ENCODE results near the gene SDK1. TPM values are rescaled to one million over a fixed set of nuclear protein-coding genes. Genes with fewer than 3 reads are reported as not detected.

Gene SDK1
- total and polyA plus RNA-seq, 10 of the 15 experiments (the other 5 are each of a cell fraction or from before 2014, with no cell fraction given): 0.14 to 0.33 TPM; not detected in 8

DNA sequence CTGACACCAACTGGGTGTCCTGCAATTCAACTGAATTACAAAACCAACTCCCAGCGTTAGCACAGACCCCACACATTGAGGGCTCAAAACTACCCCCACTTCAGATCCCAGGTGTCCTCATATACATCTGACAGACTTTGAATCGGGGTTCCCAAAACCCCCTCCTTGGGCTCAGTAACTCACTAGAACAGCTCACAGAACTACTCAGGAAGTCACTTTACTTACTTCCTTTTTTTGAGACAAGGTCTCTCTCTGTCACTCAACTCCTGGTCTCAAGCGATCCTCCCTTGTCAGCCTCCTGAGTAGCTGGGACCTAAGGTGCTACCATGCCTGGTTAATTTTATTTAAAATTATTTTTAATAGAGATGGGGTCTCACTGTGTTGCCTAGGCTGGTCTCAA is 456.0 kb downstream of the SDK1 start (continued):
- TF ChIP-seq, protein P1, sequence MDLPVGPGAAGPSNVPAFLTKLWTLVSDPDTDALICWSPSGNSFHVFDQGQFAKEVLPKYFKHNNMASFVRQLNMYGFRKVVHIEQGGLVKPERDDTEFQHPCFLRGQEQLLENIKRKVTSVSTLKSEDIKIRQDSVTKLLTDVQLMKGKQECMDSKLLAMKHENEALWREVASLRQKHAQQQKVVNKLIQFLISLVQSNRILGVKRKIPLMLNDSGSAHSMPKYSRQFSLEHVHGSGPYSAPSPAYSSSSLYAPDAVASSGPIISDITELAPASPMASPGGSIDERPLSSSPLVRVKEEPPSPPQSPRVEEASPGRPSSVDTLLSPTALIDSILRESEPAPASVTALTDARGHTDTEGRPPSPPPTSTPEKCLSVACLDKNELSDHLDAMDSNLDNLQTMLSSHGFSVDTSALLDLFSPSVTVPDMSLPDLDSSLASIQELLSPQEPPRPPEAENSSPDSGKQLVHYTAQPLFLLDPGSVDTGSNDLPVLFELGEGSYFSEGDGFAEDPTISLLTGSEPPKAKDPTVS (IDR thresholded peaks at IDR 0.05; ENCODE audit: low read depth, low read length): no peak
- TF ChIP-seq EGR1 (IDR thresholded peaks at IDR 0.05; ENCODE audit: borderline replicate concordance in 1 of 2, low read depth in 2 of 2, low read length in 2 of 2) (no peak), IKZF1 (conservative IDR thresholded peaks at IDR 0.05) (no peak)

DNA sequence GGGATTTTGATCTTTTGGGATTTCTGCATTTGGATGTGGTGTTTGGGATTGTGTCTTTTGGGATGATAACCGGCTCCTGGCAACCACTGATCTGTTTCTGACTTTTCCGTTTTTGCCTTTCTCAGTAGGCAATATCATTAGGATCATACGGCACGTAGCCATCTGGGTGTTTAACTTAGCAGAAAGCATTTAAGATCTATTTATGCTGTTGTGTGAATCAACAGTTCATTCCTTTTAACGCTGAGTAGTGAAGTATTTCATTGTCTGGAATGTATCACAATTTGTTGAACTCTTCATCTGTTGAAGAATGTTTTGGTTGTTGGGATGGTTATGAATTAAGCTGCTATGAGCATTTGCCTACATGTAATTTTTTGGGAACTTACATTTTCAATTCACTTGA is 459.6 kb downstream of the SDK1 start:
- H3K36me3 ChIP-seq (ENCODE audit: control insufficient read depth in 2 of 2, insufficient read depth in 2 of 2, low read length in 1 of 2): no peaks in the 10 kb centered on the region
- no peak overlapping the region for H3K27ac ChIP-seq (ENCODE audit: control insufficient read depth, insufficient read depth)
- ChIA-PET POLR2A (interaction anchor here (0.7 kb wide), 1 partner anchor 37 kb away, joined by 3 read pairs; no protein-coding TSS in a partner anchor), RAD21 (ENCODE audit: unreplicated experiment) (no interaction called here), SMC1A (ENCODE audit: uncharacterized antibody, unreplicated experiment) (no interaction called here), CTCF (interaction anchor here (0.6 kb wide), 1 partner anchor 20 kb away, joined by 3 read pairs; no protein-coding TSS in a partner anchor)
- 7% methylated on average over 5 of the region's 5 CpGs for WGBS (ENCODE audit: insufficient coverage, insufficient replicate concordance, low lambda C conversion rate, missing lambda C conversion rate)
- no peaks in the 10 kb centered on the region for H4K20me1 ChIP-seq (ENCODE audit: control insufficient read depth, insufficient read depth)
- no peak for ATAC-seq
- no peak for FAIRE-seq
- intact Hi-C loops (cut with micrococcal nuclease; ENCODE audit: unreplicated experiment) (no loop called here), in situ Hi-C loops (cut with MboI) (no loop called here)
- no peak for DNase-seq (ENCODE audit: low read depth, low spot score)
- no peak overlapping the region for H2AFZ ChIP-seq (ENCODE audit: control insufficient read depth, low read depth, low read length)
- H3K9ac ChIP-seq (ENCODE audit: control insufficient read depth, insufficient read depth, low read length): no peak overlapping the region
- no peaks in the 10 kb centered on the region; the same call in 2 of the 3 replicates for H3K9me3 ChIP-seq (replicated peaks; ENCODE audit: control insufficient read depth, insufficient read depth, low read length)
- no TSS peak for BruUV-seq (replicated peaks)
- H3K4me2 ChIP-seq (ENCODE audit: control insufficient read depth, insufficient read depth): no peak overlapping the region
- no peaks in the 10 kb centered on the region for H3K79me2 ChIP-seq (ENCODE audit: control insufficient read depth, insufficient read depth, low read length)
- H3K27me3 ChIP-seq (replicated peaks in 1 of 2; ENCODE audit: control insufficient read depth in 2 of 2, insufficient read depth in 2 of 2, low read length in 1 of 2): no peaks in the 10 kb centered on the region; a peak in 1 of 4 replicates
- H3K4me1 ChIP-seq (ENCODE audit: control insufficient read depth, insufficient read depth, low read length): no peaks in the 10 kb centered on the region
- no peak overlapping the region for H3K4me3 ChIP-seq
- no peak for TF ChIP-seq ASH2L (IDR thresholded peaks at IDR 0.05; ENCODE audit: borderline replicate concordance, low read depth)
- no peak for TF ChIP-seq ETV6 (conservative IDR thresholded peaks at IDR 0.05 in 1 of 2, IDR thresholded peaks at IDR 0.05 in 1 of 2; ENCODE audit: borderline replicate concordance in 1 of 2, low read depth in 1 of 2)
- TF ChIP-seq JUND (IDR thresholded peaks at IDR 0.05; ENCODE audit: low read depth, low read length): no peak
- no peak for TF ChIP-seq IKZF1 (conservative IDR thresholded peaks at IDR 0.05)
- TF ChIP-seq, protein P2, sequence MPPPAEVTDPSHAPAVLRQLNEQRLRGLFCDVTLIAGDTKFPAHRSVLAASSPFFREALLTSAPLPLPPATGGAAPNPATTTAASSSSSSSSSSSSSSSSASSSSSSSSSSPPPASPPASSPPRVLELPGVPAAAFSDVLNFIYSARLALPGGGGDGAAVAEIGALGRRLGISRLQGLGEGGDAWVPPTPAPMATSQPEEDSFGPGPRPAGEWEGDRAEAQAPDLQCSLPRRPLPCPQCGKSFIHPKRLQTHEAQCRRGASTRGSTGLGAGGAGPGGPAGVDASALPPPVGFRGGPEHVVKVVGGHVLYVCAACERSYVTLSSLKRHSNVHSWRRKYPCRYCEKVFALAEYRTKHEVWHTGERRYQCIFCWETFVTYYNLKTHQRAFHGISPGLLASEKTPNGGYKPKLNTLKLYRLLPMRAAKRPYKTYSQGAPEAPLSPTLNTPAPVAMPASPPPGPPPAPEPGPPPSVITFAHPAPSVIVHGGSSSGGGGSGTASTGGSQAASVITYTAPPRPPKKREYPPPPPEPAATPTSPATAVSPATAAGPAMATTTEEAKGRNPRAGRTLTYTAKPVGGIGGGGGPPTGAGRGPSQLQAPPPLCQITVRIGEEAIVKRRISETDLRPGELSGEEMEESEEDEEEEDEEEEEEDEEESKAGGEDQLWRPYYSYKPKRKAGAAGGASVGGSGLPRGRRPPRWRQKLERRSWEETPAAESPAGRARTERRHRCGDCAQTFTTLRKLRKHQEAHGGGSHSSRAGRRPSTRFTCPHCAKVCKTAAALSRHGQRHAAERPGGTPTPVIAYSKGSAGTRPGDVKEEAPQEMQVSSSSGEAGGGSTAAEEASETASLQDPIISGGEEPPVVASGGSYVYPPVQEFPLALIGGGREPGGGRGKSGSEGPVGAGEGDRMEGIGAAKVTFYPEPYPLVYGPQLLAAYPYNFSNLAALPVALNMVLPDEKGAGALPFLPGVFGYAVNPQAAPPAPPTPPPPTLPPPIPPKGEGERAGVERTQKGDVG (CRISPR knock-in tag; IDR thresholded peaks at IDR 0.05): no peak
- no peak for TF ChIP-seq ZNF207 (IDR thresholded peaks at IDR 0.05; ENCODE audit: borderline replicate concordance)
- no peak for TF ChIP-seq NRF1 (conservative IDR thresholded peaks at IDR 0.05; ENCODE audit: low read depth, low read length)
- TF ChIP-seq SRF (IDR thresholded peaks at IDR 0.05; ENCODE audit: low read depth in 2 of 2, low read length in 2 of 2): no peak
- TF ChIP-seq DPF2 (IDR thresholded peaks at IDR 0.05): no peak
- TF ChIP-seq ZNF24 (IDR thresholded peaks at IDR 0.05): no peak
- no peak for TF ChIP-seq NFIC (IDR thresholded peaks at IDR 0.05; ENCODE audit: low read depth, low read length)
- no peak for TF ChIP-seq SREBF2 (IDR thresholded peaks at IDR 0.05; ENCODE audit: low read length)
- TF ChIP-seq, protein P3, sequence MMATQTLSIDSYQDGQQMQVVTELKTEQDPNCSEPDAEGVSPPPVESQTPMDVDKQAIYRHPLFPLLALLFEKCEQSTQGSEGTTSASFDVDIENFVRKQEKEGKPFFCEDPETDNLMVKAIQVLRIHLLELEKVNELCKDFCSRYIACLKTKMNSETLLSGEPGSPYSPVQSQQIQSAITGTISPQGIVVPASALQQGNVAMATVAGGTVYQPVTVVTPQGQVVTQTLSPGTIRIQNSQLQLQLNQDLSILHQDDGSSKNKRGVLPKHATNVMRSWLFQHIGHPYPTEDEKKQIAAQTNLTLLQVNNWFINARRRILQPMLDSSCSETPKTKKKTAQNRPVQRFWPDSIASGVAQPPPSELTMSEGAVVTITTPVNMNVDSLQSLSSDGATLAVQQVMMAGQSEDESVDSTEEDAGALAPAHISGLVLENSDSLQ (IDR thresholded peaks at IDR 0.05): no peak
- no peak for TF ChIP-seq MXI1 (IDR thresholded peaks at IDR 0.05; ENCODE audit: low read depth, low read length)
- TF ChIP-seq SMC3 (IDR thresholded peaks at IDR 0.05; ENCODE audit: borderline replicate concordance, low read length): no peak
- TF ChIP-seq BMI1 (IDR thresholded peaks at IDR 0.05; ENCODE audit: borderline replicate concordance): no peak
- no peak for TF ChIP-seq POLR2AphosphoS2 (IDR thresholded peaks at IDR 0.05; ENCODE audit: low read depth, low read length)

All from GM12878 (cell line).